Kidney (tissue), 14 donors: ENCODE results near the gene TSPAN15. TPM values are rescaled to one million over a fixed set of nuclear protein-coding genes. Genes with fewer than 3 reads are reported as not detected.
A peak's percentile ranks its signal among the peaks of the same experiment; 100 is the strongest.

ENCODE experiments used
- DNase-seq, 5 donors: peaks; one replicate each; pipeline ENCODE4 v3.0.0-alpha.2; 2013 to 2020
- FAIRE-seq: peaks from 2 replicates; lab custom pipeline; 2012; peaks lifted over from hg19 to GRCh38; lab: Jason Lieb, UNC
- H3K27ac ChIP-seq, 2 donors: one replicate each; pipeline ENCODE4 v1.7.0; 2013; ENCODE audit warnings: low read depth in 2 of 2, low read length in 2 of 2, inconsistent platforms in 1 of 2
- H3K27me3 ChIP-seq: one replicate; pipeline ENCODE4 v1.7.1; 2013; ENCODE audit warnings: low read length, inconsistent platforms; ENCODE audit not compliant: control insufficient read depth, insufficient read depth
- H3K36me3 ChIP-seq, 3 donors: one replicate each; pipeline versions ENCODE4 v1.7.0 to v1.7.1; 2013; ENCODE audit warnings: low read length in 3 of 3, control low read depth in 1 of 3, inconsistent platforms in 1 of 3; ENCODE audit not compliant: insufficient read depth in 3 of 3, control insufficient read depth in 2 of 3
- H3K4me1 ChIP-seq, 3 donors: one replicate each; pipeline versions ENCODE4 v1.7.0 to v1.7.1; 2013; ENCODE audit warnings: low read length in 3 of 3, inconsistent platforms in 1 of 3, low read depth in 1 of 3; ENCODE audit not compliant: control insufficient read depth in 2 of 3, insufficient read depth in 2 of 3
- H3K4me3 ChIP-seq, 3 donors: one replicate each; pipeline versions ENCODE4 v1.7.0 to v1.8.1; 2013; ENCODE audit warnings: low read length in 3 of 3, control low read depth in 1 of 3, inconsistent platforms in 1 of 3
- H3K9ac ChIP-seq, 3 donors: one replicate each; pipeline versions ENCODE4 v1.7.0 to v1.7.1; 2013; ENCODE audit warnings: low read length in 3 of 3, control low read depth in 1 of 3, inconsistent platforms in 1 of 3
- H3K9me3 ChIP-seq, 3 donors: one replicate each; pipeline versions ENCODE4 v1.7.0 to v1.7.1; 2013; ENCODE audit warnings: low read length in 3 of 3, control low read depth in 1 of 3, inconsistent platforms in 1 of 3; ENCODE audit not compliant: control insufficient read depth in 2 of 3, insufficient read depth in 1 of 3
- CTCF ChIP-seq: IDR thresholded peaks from 3 replicates; pipeline ENCODE4 v1.5.1; 2012; ENCODE audit warnings: mild to moderate bottlenecking, moderate library complexity, borderline replicate concordance; ENCODE audit not compliant: insufficient read depth; ENCODE audit errors: extremely low read depth
- intact Hi-C: fragments of 100-400 bp; cut with DNase I; formaldehyde crosslinking; loops from one replicate; pipeline ENCODE4 v1.11.1; 2022
- polyA plus RNA-seq: library from polyadenylated mRNA; stranded (reverse); fragments of 350-450 nt; fragmentation: Illumina TruSeq; extraction: RNeasy Lipid Tissue Mini Kit (QIAGEN cat#74804); gene quantifications from one replicate; pipeline ENCODE4 v1.2.3, GENCODE V29; 2014; ENCODE audit warnings: low read depth, low replicate concordance; ENCODE audit not compliant: insufficient read depth
- total RNA-seq: library from RNA; stranded (reverse); fragmentation: NEBNext Ultra II Directional; extraction: Animal tissue kit (Norgen Biotek cat#: 25700); gene quantifications from one replicate; pipeline ENCODE4 v1.2.1, GENCODE V29; 2021
- donor health status: control.
- donor health status: control.
- donor health status: control.
- donor health status: control.
- donor health status: control.
- donor health status: DM: yes; HTN: yes; CAD: no.
- donor health status: Normal renal cell carcinoma (clear cell type).

Gene TSPAN15
- total and polyA plus RNA-seq, 2 donors from 2014 or later, result 28.2 to 65.4 TPM

GRCh38 chr10:69425511-69426298 is 25.6 kb upstream of the TSPAN15 start:
- no peak for TF ChIP-seq CTCF
- no peak for DNase-seq
- Histone ChIP-seq H3K27ac (peak overlapping the region in 1 of 2 donors; percentile 38), H3K27me3 (no peaks in the 10 kb centered on the region), H3K9ac (no peak overlapping the region), H3K9me3 (no peaks in the 10 kb centered on the region), H3K4me3 (no peak overlapping the region), H3K4me1 (peaks cover 0 to 6% (median 0%) of the 10 kb centered on the region in 3 donors), H3K36me3 (no peaks in the 10 kb centered on the region)
- intact Hi-C loops, result loop anchor here (5.0 kb wide), 1 partner anchor 82 kb away; no protein-coding TSS in a partner anchor
- no peak for FAIRE-seq

GRCh38 chr10:69426376-69426727 is 24.9 kb upstream of the TSPAN15 start:
- no peak overlapping the region for H3K4me3 ChIP-seq
- DNase-seq, result no peak
- H3K36me3 ChIP-seq, result no peaks in the 10 kb centered on the region
- H3K9me3 ChIP-seq, result no peaks in the 10 kb centered on the region
- no peaks in the 10 kb centered on the region for H3K27me3 ChIP-seq
- intact Hi-C loops, result loop anchor here (5.0 kb wide), 1 partner anchor 81 kb away; no protein-coding TSS in a partner anchor
- no peak overlapping the region for H3K9ac ChIP-seq
- H3K4me1 ChIP-seq, result peaks cover 0 to 6% (median 0%) of the 10 kb centered on the region in 3 donors
- no peak for FAIRE-seq
- TF ChIP-seq CTCF, result no peak
- H3K27ac ChIP-seq, result peak overlapping the region; percentile 18 to 63

GRCh38 chr10:69428165-69428564 is 23.1 kb upstream of the TSPAN15 start:
- intact Hi-C loops, result loop anchor here (5.0 kb wide), 1 partner anchor 79 kb away; no protein-coding TSS in a partner anchor
- peaks cover 0 to 6% (median 0%) of the 10 kb centered on the region in 3 donors for H3K4me1 ChIP-seq
- no peak overlapping the region for H3K4me3 ChIP-seq
- no peak overlapping the region for H3K27ac ChIP-seq
- no peak overlapping the region for H3K9ac ChIP-seq
- no peaks in the 10 kb centered on the region for H3K36me3 ChIP-seq
- FAIRE-seq (no peak), DNase-seq (no peak)
- no peaks in the 10 kb centered on the region for H3K27me3 ChIP-seq
- no peak for TF ChIP-seq CTCF
- H3K9me3 ChIP-seq, result no peaks in the 10 kb centered on the region
